ENCODE results near the gene BTBD9. TPM values are rescaled to one million over a fixed set of nuclear protein-coding genes. Genes with fewer than 3 reads are reported as not detected.

Gene BTBD9
- total and polyA plus RNA-seq, 5 donors from 2014 or later: 11.6 to 79.7 (median 16.7) TPM

GRCh38 chr6:38182426-38182825 lies 457.3 kb downstream of the BTBD9 start:
- no peak for DNase-seq
- no peak overlapping the region for H3K27ac ChIP-seq (ENCODE audit: insufficient read depth, low read length, poor library complexity, severe bottlenecking)
- Mint-ChIP-seq H3K27ac (peak overlapping the region in 1 of 3 donors; percentile 20), H3K9me3 (no peaks in the 10 kb centered on the region), H3K4me1 (peaks cover 0 to 6% (median 0%) of the 10 kb centered on the region in 4 donors), H3K27me3 (no peaks in the 10 kb centered on the region), H3K4me3 (no peak overlapping the region), H3K36me3 (peaks cover 22% of the 10 kb centered on the region)
- H3K27me3 ChIP-seq (ENCODE audit: control insufficient read depth, insufficient read depth, low read length): no peaks in the 10 kb centered on the region
- peaks cover 3% of the 10 kb centered on the region for H3K36me3 ChIP-seq (ENCODE audit: control insufficient read depth, insufficient read depth, low read length)
- ATAC-seq (ENCODE audit: low read depth in 2 of 2): no peak
- no peaks in the 10 kb centered on the region for H3K9me3 ChIP-seq (ENCODE audit: control insufficient read depth in 2 of 2, low read length in 2 of 2)
- no peak overlapping the region for H3K4me3 ChIP-seq (ENCODE audit: low read depth, low read length)
- no peaks in the 10 kb centered on the region for H3K4me1 ChIP-seq (ENCODE audit: control insufficient read depth, insufficient read depth, low read length, poor library complexity, severe bottlenecking)

- peaks cover 20% of the 10 kb centered on the region for H3K36me3 Mint-ChIP-seq
- H3K9me3 Mint-ChIP-seq: no peaks in the 10 kb centered on the region
- H3K4me3 Mint-ChIP-seq: no peak overlapping the region
- H3K9me3 ChIP-seq (ENCODE audit: control insufficient read depth in 2 of 2, low read length in 2 of 2): no peaks in the 10 kb centered on the region
- no peaks in the 10 kb centered on the region for H3K36me3 ChIP-seq (ENCODE audit: control insufficient read depth, insufficient read depth, low read length)
- H3K4me1 ChIP-seq (ENCODE audit: control insufficient read depth, insufficient read depth, low read length, poor library complexity, severe bottlenecking): no peaks in the 10 kb centered on the region
- no peak for DNase-seq
- no peaks in the 10 kb centered on the region for H3K27me3 Mint-ChIP-seq
- H3K4me1 Mint-ChIP-seq: peaks cover 0 to 6% (median 0%) of the 10 kb centered on the region in 4 donors
- ATAC-seq (ENCODE audit: low read depth in 2 of 2): no peak
- H3K27ac ChIP-seq (ENCODE audit: insufficient read depth, low read length, poor library complexity, severe bottlenecking): no peak overlapping the region
- H3K27me3 ChIP-seq (ENCODE audit: control insufficient read depth, insufficient read depth, low read length): no peaks in the 10 kb centered on the region
- no peak overlapping the region for H3K4me3 ChIP-seq (ENCODE audit: low read depth, low read length)
- H3K27ac Mint-ChIP-seq: peak overlapping the region in 2 of 3 donors; percentile 4 to 47
Measured at GRCh38 chr6:38180586-38180985, 459.1 kb downstream of the BTBD9 start.

GRCh38 chr6:38179794-38180430 lies 459.8 kb downstream of the BTBD9 start:
- peaks cover 18% of the 10 kb centered on the region for H3K36me3 Mint-ChIP-seq
- ATAC-seq (ENCODE audit: low read depth in 2 of 2) (no peak), DNase-seq (no peak)
- no peak overlapping the region for H3K4me3 Mint-ChIP-seq
- peaks cover 0 to 6% (median 0%) of the 10 kb centered on the region in 4 donors for H3K4me1 Mint-ChIP-seq
- no peaks in the 10 kb centered on the region for H3K27me3 ChIP-seq (ENCODE audit: control insufficient read depth, insufficient read depth, low read length)
- H3K4me3 ChIP-seq (ENCODE audit: low read depth, low read length): no peak overlapping the region
- no peak overlapping the region for H3K27ac ChIP-seq (ENCODE audit: insufficient read depth, low read length, poor library complexity, severe bottlenecking)
- no peaks in the 10 kb centered on the region for H3K9me3 Mint-ChIP-seq
- no peaks in the 10 kb centered on the region for H3K27me3 Mint-ChIP-seq
- no peaks in the 10 kb centered on the region for H3K9me3 ChIP-seq (ENCODE audit: control insufficient read depth in 2 of 2, low read length in 2 of 2)
- H3K27ac Mint-ChIP-seq: peak overlapping the region; percentile 34 to 76 (median 56)
- H3K4me1 ChIP-seq (ENCODE audit: control insufficient read depth, insufficient read depth, low read length, poor library complexity, severe bottlenecking): no peaks in the 10 kb centered on the region
- H3K36me3 ChIP-seq (ENCODE audit: control insufficient read depth, insufficient read depth, low read length): no peaks in the 10 kb centered on the region

GRCh38 chr6:38179300-38179699 lies 460.4 kb downstream of the BTBD9 start:
- no peaks in the 10 kb centered on the region for H3K36me3 ChIP-seq (ENCODE audit: control insufficient read depth, insufficient read depth, low read length)
- no peak for ATAC-seq (ENCODE audit: low read depth in 2 of 2)
- Mint-ChIP-seq H3K4me3 (no peak overlapping the region), H3K27ac (peak overlapping the region; percentile 34 to 76 (median 56)), H3K27me3 (no peaks in the 10 kb centered on the region), H3K9me3 (no peaks in the 10 kb centered on the region), H3K36me3 (peaks cover 22% of the 10 kb centered on the region), H3K4me1 (peaks cover 0 to 6% (median 0%) of the 10 kb centered on the region in 4 donors)
- DNase-seq: no peak
- H3K27me3 ChIP-seq (ENCODE audit: control insufficient read depth, insufficient read depth, low read length): no peaks in the 10 kb centered on the region
- no peaks in the 10 kb centered on the region for H3K4me1 ChIP-seq (ENCODE audit: control insufficient read depth, insufficient read depth, low read length, poor library complexity, severe bottlenecking)
- no peaks in the 10 kb centered on the region for H3K9me3 ChIP-seq (ENCODE audit: control insufficient read depth in 2 of 2, low read length in 2 of 2)
- H3K27ac ChIP-seq (ENCODE audit: insufficient read depth, low read length, poor library complexity, severe bottlenecking): no peak overlapping the region
- H3K4me3 ChIP-seq (ENCODE audit: low read depth, low read length): no peak overlapping the region

GRCh38 chr6:38178584-38178886 lies 461.2 kb downstream of the BTBD9 start:
- no peak for ATAC-seq (ENCODE audit: low read depth in 2 of 2)
- no peak for DNase-seq
- no peaks in the 10 kb centered on the region for H3K9me3 ChIP-seq (ENCODE audit: control insufficient read depth in 2 of 2, low read length in 2 of 2)
- H3K27ac ChIP-seq (ENCODE audit: insufficient read depth, low read length, poor library complexity, severe bottlenecking): no peak overlapping the region
- no peaks in the 10 kb centered on the region for H3K27me3 ChIP-seq (ENCODE audit: control insufficient read depth, insufficient read depth, low read length)
- Mint-ChIP-seq H3K4me1 (peaks cover 0 to 5% (median under 1%) of the 10 kb centered on the region in 4 donors), H3K4me3 (no peak overlapping the region), H3K36me3 (peaks cover 21% of the 10 kb centered on the region), H3K27ac (peak overlapping the region in 1 of 3 donors; percentile 69), H3K9me3 (no peaks in the 10 kb centered on the region), H3K27me3 (no peaks in the 10 kb centered on the region)
- H3K4me3 ChIP-seq (ENCODE audit: low read depth, low read length): no peak overlapping the region
- H3K36me3 ChIP-seq (ENCODE audit: control insufficient read depth, insufficient read depth, low read length): no peaks in the 10 kb centered on the region
- no peaks in the 10 kb centered on the region for H3K4me1 ChIP-seq (ENCODE audit: control insufficient read depth, insufficient read depth, low read length, poor library complexity, severe bottlenecking)

GRCh38 chr6:38177882-38178583 lies 461.7 kb downstream of the BTBD9 start:
- no peak for DNase-seq

GRCh38 chr6:38176797-38177751 lies 462.7 kb downstream of the BTBD9 start:
- DNase-seq (no peak), ATAC-seq (ENCODE audit: low read depth in 2 of 2) (no peak)
- Mint-ChIP-seq H3K27me3 (no peaks in the 10 kb centered on the region), H3K9me3 (no peaks in the 10 kb centered on the region), H3K36me3 (peaks cover 21% of the 10 kb centered on the region), H3K4me3 (peak overlapping the region in 1 of 4 donors; percentile 26), H3K27ac (peak overlapping the region in 1 of 3 donors; percentile 2), H3K4me1 (peaks cover 0 to 7% (median 3%) of the 10 kb centered on the region in 4 donors)
- Histone ChIP-seq H3K36me3 (ENCODE audit: control insufficient read depth, insufficient read depth, low read length) (no peaks in the 10 kb centered on the region), H3K27me3 (ENCODE audit: control insufficient read depth, insufficient read depth, low read length) (no peaks in the 10 kb centered on the region), H3K27ac (ENCODE audit: insufficient read depth, low read length, poor library complexity, severe bottlenecking) (no peak overlapping the region), H3K4me1 (ENCODE audit: control insufficient read depth, insufficient read depth, low read length, poor library complexity, severe bottlenecking) (no peaks in the 10 kb centered on the region), H3K4me3 (ENCODE audit: low read depth, low read length) (no peak overlapping the region), H3K9me3 (ENCODE audit: control insufficient read depth in 2 of 2, low read length in 2 of 2) (no peaks in the 10 kb centered on the region)

More at GRCh38 chr6:38177882-38178583, 461.7 kb downstream of the BTBD9 start:
- Histone ChIP-seq H3K4me3 (ENCODE audit: low read depth, low read length) (no peak overlapping the region), H3K9me3 (ENCODE audit: control insufficient read depth in 2 of 2, low read length in 2 of 2) (no peaks in the 10 kb centered on the region), H3K27me3 (ENCODE audit: control insufficient read depth, insufficient read depth, low read length) (no peaks in the 10 kb centered on the region), H3K4me1 (ENCODE audit: control insufficient read depth, insufficient read depth, low read length, poor library complexity, severe bottlenecking) (no peaks in the 10 kb centered on the region), H3K36me3 (ENCODE audit: control insufficient read depth, insufficient read depth, low read length) (no peaks in the 10 kb centered on the region), H3K27ac (ENCODE audit: insufficient read depth, low read length, poor library complexity, severe bottlenecking) (no peak overlapping the region)
- H3K4me3 Mint-ChIP-seq: no peak overlapping the region
- H3K27me3 Mint-ChIP-seq: no peaks in the 10 kb centered on the region
- no peak for ATAC-seq (ENCODE audit: low read depth in 2 of 2)
- peaks cover 0 to 7% (median 3%) of the 10 kb centered on the region in 4 donors for H3K4me1 Mint-ChIP-seq
- H3K9me3 Mint-ChIP-seq: no peaks in the 10 kb centered on the region
- H3K27ac Mint-ChIP-seq: peak overlapping the region in 2 of 3 donors; percentile 67 to 69
- H3K36me3 Mint-ChIP-seq: peaks cover 21% of the 10 kb centered on the region

Data from CD4-positive, CD25-positive, alpha-beta regulatory T cell (primary cell).